SK-N-SH (cell line): ENCODE results near the gene OR2S2. TPM values are rescaled to one million over a fixed set of nuclear protein-coding genes. Genes with fewer than 3 reads are reported as not detected.

Experiments used
- CTCF ChIA-PET: fragments of 300-600, 350-600 bp; formaldehyde crosslinking; extraction: SDS; loops from one replicate; lab custom pipeline; 2021; lab: Yijun Ruan, JAX
- POLR2A ChIA-PET: fragments of 350-600 bp; sonication (Branson Sonifier 250); formaldehyde crosslinking; extraction: SDS; loops from one replicate; lab custom pipeline; 2020; ENCODE audit warnings: antibody characterized with exemption, inconsistent platforms; lab: Yijun Ruan, JAX
- DNase-seq: peaks from one replicate; pipeline ENCODE4 v3.0.0; 2012
- H2AFZ ChIP-seq: fragments of 200-600 bp; sonication (generic); 2 replicates; pipeline ENCODE4 v1.8.1; 2016; ENCODE audit warnings: antibody characterized with exemption, mild to moderate bottlenecking, low read depth
- H3F3A ChIP-seq: fragments of 200-600 bp; sonication (generic); replicated peaks from 2 replicates; pipeline ENCODE3; 2016; ENCODE audit warnings: antibody characterized with exemption, mild to moderate bottlenecking; ENCODE audit not compliant: insufficient read depth
- H3K27ac ChIP-seq, 2 experiments: fragments of 200-500 bp in 1 of 2; fragments of 200-600 bp in 1 of 2; sonication (Bioruptor generic) in 1 of 2; sonication (generic), shearing (Covaris generic) in 1 of 2; 2 replicates each; pipeline versions ENCODE4 v1.5.1 to v1.6.1; 2014 to 2016; ENCODE audit warnings: low read depth in 2 of 2, inconsistent platforms in 1 of 2, low read length in 1 of 2, mild to moderate bottlenecking in 1 of 2, mixed read lengths in 1 of 2
- H3K27me3 ChIP-seq: fragments of 200-600 bp; sonication (generic), shearing (Covaris generic); 2 replicates; pipeline ENCODE4 v1.6.1; 2016; ENCODE audit warnings: mixed run types; ENCODE audit not compliant: insufficient read depth
- H3K36me3 ChIP-seq, 2 experiments: fragments of 200-500 bp in 1 of 2; fragments of 200-600 bp in 1 of 2; sonication (Bioruptor generic) in 1 of 2; sonication (generic) in 1 of 2; replicated peaks in 1 of 2; 2 replicates each; pipeline versions ENCODE3 to v1.5.1; 2014 to 2016; ENCODE audit warnings: low read length in 1 of 2, mild to moderate bottlenecking in 1 of 2; ENCODE audit not compliant: insufficient read depth in 2 of 2, control insufficient read depth in 1 of 2
- H3K4me1 ChIP-seq, 2 experiments: fragments of 200-500 bp in 1 of 2; fragments of 200-600 bp in 1 of 2; sonication (Bioruptor generic) in 1 of 2; sonication (generic), shearing (Covaris generic) in 1 of 2; 2 replicates each; pipeline versions ENCODE4 v1.5.1 to v1.6.1; 2014 to 2016; ENCODE audit warnings: low read depth in 1 of 2, low read length in 1 of 2, mixed run types in 1 of 2; ENCODE audit not compliant: insufficient read depth in 2 of 2, control insufficient read depth in 1 of 2
- H3K4me2 ChIP-seq: fragments of 200-600 bp; sonication (generic), shearing (Covaris generic); 2 replicates; pipeline ENCODE4 v1.6.1; 2017; ENCODE audit warnings: mixed run types
- H3K4me3 ChIP-seq, 2 experiments: fragments of 200-500 bp in 1 of 2; fragments of 200-600 bp in 1 of 2; sonication (Bioruptor generic) in 1 of 2; sonication (generic), shearing (Covaris generic) in 1 of 2; 2 replicates each; pipeline versions ENCODE4 v1.5.1 to v1.8.1; 2014 to 2016; ENCODE audit warnings: low read depth in 2 of 2, inconsistent platforms in 1 of 2, low read length in 1 of 2, mild to moderate bottlenecking in 1 of 2, mixed read lengths in 1 of 2, moderate library complexity in 1 of 2
- H3K79me2 ChIP-seq: fragments of 200-600 bp; sonication (generic); 2 replicates; pipeline ENCODE4 v1.8.1; 2017; ENCODE audit warnings: mild to moderate bottlenecking; ENCODE audit not compliant: insufficient read depth
- H3K9ac ChIP-seq: fragments of 200-600 bp; sonication (generic); 2 replicates; pipeline ENCODE4 v1.6.1; 2017; ENCODE audit warnings: mixed run types
- H3K9me2 ChIP-seq: fragments of 200-600 bp; sonication (generic); 2 replicates; pipeline ENCODE4 v1.6.1; 2017; ENCODE audit warnings: mixed run types
- H3K9me3 ChIP-seq: fragments of 200-600 bp; sonication (generic); 2 replicates; pipeline ENCODE4 v1.6.1; 2017; ENCODE audit warnings: mixed run types, mild to moderate bottlenecking, moderate library complexity
- H4K20me1 ChIP-seq: fragments of 200-600 bp; sonication (generic); 2 replicates; pipeline ENCODE4 v1.6.1; 2017; ENCODE audit warnings: mild to moderate bottlenecking, mixed run types; ENCODE audit not compliant: insufficient read depth
- CHD2 ChIP-seq: fragments of 150-350 bp; IDR thresholded peaks from 2 replicates; pipeline ENCODE4 v1.6.1; 2018; ENCODE audit warnings: low read length; ENCODE audit not compliant: partially characterized antibody
- EP300 ChIP-seq, 2 experiments: IDR thresholded peaks; 2 replicates each; pipeline versions ENCODE4 v1.4.0 to v1.6.1; 2012; ENCODE audit warnings: borderline replicate concordance in 1 of 2, low read depth in 1 of 2, low read length in 1 of 2
- EZH2phosphoT487 ChIP-seq: fragments of 200-600 bp; sonication (generic); IDR thresholded peaks from 2 replicates; pipeline ENCODE4 v1.6.1; 2017; ENCODE audit warnings: low read depth, mixed run types, mild to moderate bottlenecking, antibody characterized with exemption, moderate library complexity, borderline replicate concordance
- FOSL2 ChIP-seq: IDR thresholded peaks from 2 replicates; pipeline ENCODE4 v1.4.0; 2012; ENCODE audit warnings: low read depth, mild to moderate bottlenecking, moderate library complexity, borderline replicate concordance
- FOXJ3 ChIP-seq: sonication (generic); formaldehyde crosslinking; IDR thresholded peaks from 2 replicates; pipeline ENCODE4 v1.5.1; 2020; ENCODE audit warnings: mild to moderate bottlenecking, missing genetic modification reagents
- FOXM1 ChIP-seq: IDR thresholded peaks from 2 replicates; pipeline ENCODE4 v1.4.0; 2012; ENCODE audit warnings: low read depth, mild to moderate bottlenecking
- GABPA ChIP-seq: IDR thresholded peaks from 2 replicates; pipeline ENCODE4 v1.4.0; 2012; ENCODE audit warnings: low read depth, mild to moderate bottlenecking
- JUND ChIP-seq: IDR thresholded peaks from 2 replicates; pipeline ENCODE4 v1.4.0; 2012
- MAX ChIP-seq: IDR thresholded peaks from 2 replicates; pipeline ENCODE4 v1.4.0; 2012; ENCODE audit warnings: low read depth
- MXI1 ChIP-seq: IDR thresholded peaks from 2 replicates; pipeline ENCODE4 v1.6.1; 2012; ENCODE audit warnings: mild to moderate bottlenecking, low read depth, low read length, improper control_type of control experiment
- NFIC ChIP-seq: IDR thresholded peaks from 2 replicates; pipeline ENCODE4 v1.4.0; 2012; ENCODE audit warnings: borderline replicate concordance
- POLR2AphosphoS5 ChIP-seq: IDR thresholded peaks from 2 replicates; pipeline ENCODE4 v1.6.1; 2012; ENCODE audit warnings: low read depth, low read length
- RAD21 ChIP-seq: IDR thresholded peaks from 2 replicates; pipeline ENCODE4 v1.6.1; 2012; ENCODE audit warnings: mild to moderate bottlenecking, low read length
- RFX5 ChIP-seq: IDR thresholded peaks from 2 replicates; pipeline ENCODE4 v1.6.1; 2012; ENCODE audit warnings: mild to moderate bottlenecking, improper control_type of control experiment, low read length
- SIN3A ChIP-seq: IDR thresholded peaks from 2 replicates; pipeline ENCODE4 v1.6.1; 2012; ENCODE audit warnings: low read depth, mild to moderate bottlenecking, low read length, moderate library complexity, borderline replicate concordance
- TAF1 ChIP-seq: IDR thresholded peaks from 2 replicates; pipeline ENCODE4 v1.6.1; 2012; ENCODE audit warnings: low read depth, mild to moderate bottlenecking, low read length, moderate library complexity, borderline replicate concordance
- TEAD4 ChIP-seq: IDR thresholded peaks from 2 replicates; pipeline ENCODE4 v1.4.0; 2012; ENCODE audit warnings: mild to moderate bottlenecking, borderline replicate concordance; ENCODE audit not compliant: insufficient read depth
- USF1 ChIP-seq: IDR thresholded peaks from 2 replicates; pipeline ENCODE4 v1.4.0; 2012; ENCODE audit warnings: low read depth, borderline replicate concordance
- YY1 ChIP-seq: IDR thresholded peaks from 2 replicates; pipeline ENCODE4 v1.4.0; 2012; ENCODE audit warnings: low read depth, mild to moderate bottlenecking
- ZBTB33 ChIP-seq: IDR thresholded peaks from 2 replicates; pipeline ENCODE4 v1.4.0; 2012; ENCODE audit warnings: low read depth, borderline replicate concordance
- WGBS: methylation state at CpG from one replicate; pipeline ENCODE4 v1.1.6; 2017; ENCODE audit warnings: low lambda C conversion rate; 5-methylcytosine and 5-hydroxymethylcytosine counted together
- polyA plus RNA-seq, 3 experiments: library from polyadenylated mRNA; depleted of rRNA; stranded (reverse); fragments of >200 nt; gene quantifications; 2 replicates each; pipeline ENCODE4 v1.2.3, GENCODE V29; 2012

Gene OR2S2
- polyA plus RNA-seq, 1 of the 3 experiments (the other 2 are of a cell fraction): not detected

GRCh38 chr9:35980289-35981011, 22.5 kb upstream of the OR2S2 start:
- DNase-seq: no peak

More at GRCh38 chr9:35980289-35981011, 22.5 kb upstream of the OR2S2 start:
- 0 out of 2 replicates have a peak, but pooled peaks cover 2% of the 10 kb centered on the region for H3K9me3 ChIP-seq
- H3F3A ChIP-seq: peaks cover 3% of the 10 kb centered on the region
- H3K27me3 ChIP-seq: no peaks in the 10 kb centered on the region
- H2AFZ ChIP-seq: no peak overlapping the region
- ChIA-PET POLR2A (no interaction called here), CTCF (interaction anchor here (1.2 kb wide), 1 partner anchor 26 kb away, joined by 4 read pairs; no protein-coding TSS in a partner anchor)
- no peak overlapping the region for H3K9ac ChIP-seq
- H3K4me3 ChIP-seq: no peak overlapping the region
- TF ChIP-seq TEAD4 (no peak), YY1 (no peak), ZBTB33 (no peak), EZH2phosphoT487 (no peak), FOXM1 (no peak), TAF1 (no peak), RFX5 (no peak), USF1 (no peak), GABPA (no peak), CHD2 (no peak), NFIC (no peak), FOSL2 (no peak), MAX (no peak), SIN3A (no peak), FOXJ3 (no peak), RAD21 (no peak), EP300 (IDR thresholded peaks at IDR 0.05; ENCODE audit: borderline replicate concordance in 1 of 2, low read depth in 1 of 2, low read length in 1 of 2) (no peak), MXI1 (no peak), JUND (no peak), POLR2AphosphoS5 (no peak)
- H3K4me1 ChIP-seq: 0 out of 4 replicates have a peak, but pooled peaks cover 0 to 3% of the 10 kb centered on the region in 2 experiments
- H3K9me2 ChIP-seq: no peaks in the 10 kb centered on the region
- H3K79me2 ChIP-seq: no peaks in the 10 kb centered on the region
- H3K4me2 ChIP-seq: no peak overlapping the region
- H3K27ac ChIP-seq: no peak overlapping the region
- H3K36me3 ChIP-seq: no peaks in the 10 kb centered on the region
- WGBS: 42% methylated on average over 3 of the region's 3 CpGs
- H4K20me1 ChIP-seq: no peaks in the 10 kb centered on the region
